Type B pancreatic cell (in vitro differentiated cells): ENCODE data around the gene NFYC. TPM values are rescaled to one million over a fixed set of nuclear protein-coding genes. Genes with fewer than 3 reads are reported as not detected.
"Not testable (repeated sequence)": the region's sequence is repeated elsewhere in the genome, so short reads cannot be mapped to it uniquely, and the experiment has no call there.

Experiments used
- DNase-seq: peaks from one replicate; pipeline ENCODE4 v3.0.0; 2021; ENCODE audit warnings: mixed read lengths; ENCODE audit not compliant: unreplicated experiment; ENCODE audit errors: extremely low spot score
- H3K27ac Mint-ChIP-seq: 2 replicates; pipeline ENCODE4 v1.8.0; 2021; ENCODE audit warnings: mild to moderate bottlenecking, mixed read lengths
- H3K27me3 Mint-ChIP-seq: 2 replicates; pipeline ENCODE4 v1.8.0; 2021; ENCODE audit warnings: mixed read lengths
- H3K36me3 Mint-ChIP-seq: 2 replicates; pipeline ENCODE4 v1.8.0; 2021; ENCODE audit warnings: mixed read lengths
- H3K4me1 Mint-ChIP-seq: one replicate; pipeline ENCODE4 v1.8.0; 2021; ENCODE audit warnings: mixed read lengths; ENCODE audit not compliant: unreplicated experiment
- H3K4me3 Mint-ChIP-seq: 2 replicates; pipeline ENCODE4 v1.8.0; 2021; ENCODE audit warnings: mild to moderate bottlenecking, mixed read lengths
- H3K9me3 Mint-ChIP-seq: 2 replicates; pipeline ENCODE4 v1.8.0; 2021; ENCODE audit warnings: mixed read lengths
- CTCF ChIP-seq: fragments of 200-600 bp; sonication (generic); conservative IDR thresholded peaks from 2 replicates; pipeline ENCODE4 v1.5.0; 2021; ENCODE audit warnings: antibody characterized with exemption, mild to moderate bottlenecking
- total RNA-seq: library from RNA; stranded (reverse); gene quantifications from 2 replicates; pipeline ENCODE4 v1.2.1, GENCODE V29; 2021; ENCODE audit warnings: low replicate concordance

The NFYC gene
- total RNA-seq, 1 donor from 2014 or later = 71.3 TPM

GRCh38 chr1:40722622-40723021 is 31.1 kb downstream of the NFYC start:
- H3K36me3 Mint-ChIP-seq = peaks cover 14% of the 10 kb centered on the region
- peak overlapping the region; percentile 11 for H3K4me3 Mint-ChIP-seq
- TF ChIP-seq CTCF = no peak

DNA sequence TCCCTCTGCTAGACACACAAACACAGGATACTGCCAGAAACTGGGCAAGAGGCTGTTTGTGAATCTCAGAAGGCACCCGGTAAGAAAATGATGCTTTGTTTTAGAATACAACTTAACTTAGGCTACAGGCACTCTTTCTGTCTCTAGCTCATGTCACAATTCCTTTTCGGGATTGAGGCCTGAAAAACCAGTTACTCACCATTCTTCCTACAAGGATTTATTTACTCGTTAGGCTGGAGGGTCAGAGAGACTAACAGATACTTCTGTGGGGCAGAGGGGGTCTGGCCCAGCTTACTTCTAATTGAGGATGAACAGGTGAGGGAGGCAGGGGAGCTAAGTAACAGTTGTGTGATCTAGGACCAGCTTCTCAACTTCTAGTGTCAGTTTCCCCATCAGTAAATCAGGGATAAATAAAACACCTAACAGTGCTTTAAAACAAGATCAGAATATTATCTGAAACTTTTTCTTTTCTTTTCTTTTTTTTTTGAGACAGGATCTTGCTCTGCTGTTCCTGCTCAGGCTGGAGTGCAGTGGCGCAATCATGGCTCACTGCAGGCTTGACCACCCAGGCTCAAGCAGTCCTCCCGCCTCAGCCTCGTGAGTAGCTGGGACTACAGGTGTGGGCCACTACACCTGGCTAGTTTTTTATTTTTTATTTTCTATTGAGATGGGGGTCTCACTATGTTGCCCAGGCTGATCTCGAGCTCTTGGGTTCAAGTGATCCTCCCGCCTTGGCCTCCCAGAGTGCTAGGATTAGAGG is 31.9 kb downstream of the NFYC start:
- Mint-ChIP-seq H3K36me3 (peaks cover 12% of the 10 kb centered on the region), H3K4me1 (peaks cover 27% of the 10 kb centered on the region), H3K27ac (peak overlapping the region; percentile 91), H3K27me3 (no peaks in the 10 kb centered on the region), H3K4me3 (peak overlapping the region; percentile 11), H3K9me3 (no peaks in the 10 kb centered on the region)
- no peak for TF ChIP-seq CTCF
- no peak for DNase-seq

More at GRCh38 chr1:40722622-40723021, 31.1 kb downstream of the NFYC start:
- DNase-seq = no peak
- Mint-ChIP-seq H3K9me3 (no peaks in the 10 kb centered on the region), H3K27me3 (no peaks in the 10 kb centered on the region), H3K4me1 (peaks cover 29% of the 10 kb centered on the region), H3K27ac (peak overlapping the region; percentile 91)

DNA sequence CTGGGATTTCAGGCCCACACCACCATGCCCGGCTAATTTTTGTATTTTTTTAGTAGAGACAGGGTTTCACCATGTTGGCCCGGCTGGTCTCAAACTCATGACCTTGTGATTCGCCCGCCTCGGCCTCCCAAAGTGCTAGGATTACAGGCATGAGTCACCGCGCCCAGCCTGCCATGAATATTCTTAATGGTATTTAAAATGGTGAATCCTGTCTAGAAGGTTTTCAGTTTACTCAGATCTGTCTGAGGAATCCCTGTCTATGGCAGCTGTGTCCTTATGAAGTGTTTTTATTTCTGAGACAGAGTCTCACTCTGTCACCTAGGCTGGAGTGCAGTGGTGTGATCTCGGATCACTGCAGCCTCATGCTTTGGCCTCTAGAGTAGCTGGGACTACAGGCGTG is 36.2 kb downstream of the NFYC start:
- H3K9me3 Mint-ChIP-seq, H3K27me3 Mint-ChIP-seq, H3K27ac Mint-ChIP-seq, DNase-seq, H3K4me3 Mint-ChIP-seq: not testable (repeated sequence)
- Mint-ChIP-seq H3K4me1 (peaks cover 31% of the 10 kb centered on the region), H3K36me3 (peaks cover 19% of the 10 kb centered on the region)

- not testable (repeated sequence) for H3K27me3 Mint-ChIP-seq, H3K9me3 Mint-ChIP-seq, DNase-seq, H3K4me3 Mint-ChIP-seq, H3K27ac Mint-ChIP-seq
- Mint-ChIP-seq H3K4me1 (peaks cover 27% of the 10 kb centered on the region), H3K36me3 (peaks cover 15% of the 10 kb centered on the region)
Observed at GRCh38 chr1:40729316-40729862, 37.9 kb downstream of the NFYC start.

- H3K36me3 Mint-ChIP-seq = peaks cover 21% of the 10 kb centered on the region
- no peak for DNase-seq
- H3K27ac Mint-ChIP-seq = peak overlapping the region; percentile 25
- no peak overlapping the region for H3K4me3 Mint-ChIP-seq
- H3K27me3 Mint-ChIP-seq = no peaks in the 10 kb centered on the region
- no peak for TF ChIP-seq CTCF
- H3K9me3 Mint-ChIP-seq = no peaks in the 10 kb centered on the region
- H3K4me1 Mint-ChIP-seq = peaks cover 41% of the 10 kb centered on the region
Observed at GRCh38 chr1:40732756-40733301, 41.3 kb downstream of the NFYC start.

GRCh38 chr1:40734882-40735628 is 43.6 kb downstream of the NFYC start:
- Mint-ChIP-seq H3K9me3 (no peaks in the 10 kb centered on the region), H3K36me3 (peaks cover 36% of the 10 kb centered on the region), H3K4me1 (peaks cover 37% of the 10 kb centered on the region), H3K27ac (no peak overlapping the region), H3K4me3 (peak overlapping the region; percentile 33), H3K27me3 (no peaks in the 10 kb centered on the region)
- TF ChIP-seq CTCF = no peak
- DNase-seq = no peak
